ENCODE results near the gene CACNA1D. TPM values are rescaled to one million over a fixed set of nuclear protein-coding genes. Genes with fewer than 3 reads are reported as not detected.

The CACNA1D gene
- polyA plus RNA-seq, 1 donor (not counting 4 experiments of a cell fraction or from before 2014, with no cell fraction given) = 0.20 TPM

DNA sequence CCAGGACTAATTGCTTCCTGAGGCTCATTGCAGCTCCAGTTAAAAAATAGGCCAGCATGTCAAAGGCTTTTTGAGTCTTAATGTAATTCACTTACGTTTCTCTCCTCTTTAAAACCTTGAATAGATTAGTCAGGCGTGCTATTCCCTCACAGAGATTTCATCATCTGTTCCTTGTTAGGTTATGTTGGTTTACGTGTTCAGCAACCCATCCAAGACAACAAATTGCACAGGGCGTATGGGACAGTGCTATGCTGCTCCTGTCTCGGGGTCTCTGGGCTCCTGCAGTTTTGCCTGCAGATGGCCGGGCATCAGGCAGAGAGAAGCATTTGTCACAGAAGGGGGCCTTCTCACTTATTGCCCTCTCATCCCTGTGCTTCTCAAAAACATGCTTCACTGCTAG is 234.7 kb downstream of the CACNA1D start:
- no peaks in the 10 kb centered on the region for H3K27me3 ChIP-seq (ENCODE audit: control insufficient read depth, extremely low read depth, insufficient read depth, low read length)
- FAIRE-seq = no peak
- no peak overlapping the region for H3K27ac ChIP-seq (ENCODE audit: control insufficient read depth, insufficient read depth, low read length)

DNA sequence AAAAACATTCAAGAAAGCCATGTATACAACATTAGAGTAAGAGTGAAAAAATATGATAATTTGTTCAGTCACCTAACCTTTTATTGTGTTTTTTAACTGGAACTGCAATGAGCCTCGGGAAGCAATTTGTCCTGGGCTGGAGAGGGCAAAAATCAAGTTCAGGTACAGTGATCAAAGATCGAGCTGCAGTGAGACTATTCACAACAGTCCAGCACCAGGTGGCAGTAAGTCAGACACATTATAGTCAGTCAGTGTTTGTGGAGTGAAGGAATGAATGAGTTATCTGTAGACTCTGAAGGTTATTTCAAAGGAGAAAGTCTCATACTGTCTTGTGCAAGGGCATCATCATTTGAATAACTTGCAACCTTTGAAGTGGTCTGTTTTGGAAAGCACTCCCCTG is 235.2 kb downstream of the CACNA1D start:
- Histone ChIP-seq H2AFZ (ENCODE audit: control insufficient read depth, low read length) (no peak overlapping the region), H3K9me3 (ENCODE audit: control insufficient read depth, low read depth, low read length) (no peaks in the 10 kb centered on the region), H4K20me1 (ENCODE audit: control insufficient read depth, extremely low read depth, insufficient read depth, low read length) (no peaks in the 10 kb centered on the region), H3K27me3 (ENCODE audit: control insufficient read depth, extremely low read depth, insufficient read depth, low read length) (no peaks in the 10 kb centered on the region), H3K4me3 (ENCODE audit: control insufficient read depth in 2 of 3, extremely low read depth in 1 of 3, insufficient read depth in 2 of 3, low read depth in 1 of 3, low read length in 3 of 3) (no peak overlapping the region), H3K36me3 (ENCODE audit: control insufficient read depth in 2 of 2, extremely low read depth in 1 of 2, insufficient read depth in 2 of 2, low read length in 2 of 2) (no peaks in the 10 kb centered on the region), H3K79me2 (ENCODE audit: control insufficient read depth, insufficient read depth, low read length) (no peaks in the 10 kb centered on the region), H3K9ac (ENCODE audit: control insufficient read depth, extremely low read depth, insufficient read depth, low read length) (no peak overlapping the region), H3K4me1 (ENCODE audit: control insufficient read depth, extremely low read depth, insufficient read depth, low read length) (no peaks in the 10 kb centered on the region), H3K27ac (ENCODE audit: control insufficient read depth, insufficient read depth, low read length) (no peak overlapping the region), H3K9me1 (ENCODE audit: control insufficient read depth, extremely low read depth, insufficient read depth, low read length) (no peaks in the 10 kb centered on the region), H3K4me2 (ENCODE audit: control insufficient read depth, extremely low read depth, insufficient read depth, low read depth, low read length) (no peak overlapping the region)
- TF ChIP-seq, protein P1, sequence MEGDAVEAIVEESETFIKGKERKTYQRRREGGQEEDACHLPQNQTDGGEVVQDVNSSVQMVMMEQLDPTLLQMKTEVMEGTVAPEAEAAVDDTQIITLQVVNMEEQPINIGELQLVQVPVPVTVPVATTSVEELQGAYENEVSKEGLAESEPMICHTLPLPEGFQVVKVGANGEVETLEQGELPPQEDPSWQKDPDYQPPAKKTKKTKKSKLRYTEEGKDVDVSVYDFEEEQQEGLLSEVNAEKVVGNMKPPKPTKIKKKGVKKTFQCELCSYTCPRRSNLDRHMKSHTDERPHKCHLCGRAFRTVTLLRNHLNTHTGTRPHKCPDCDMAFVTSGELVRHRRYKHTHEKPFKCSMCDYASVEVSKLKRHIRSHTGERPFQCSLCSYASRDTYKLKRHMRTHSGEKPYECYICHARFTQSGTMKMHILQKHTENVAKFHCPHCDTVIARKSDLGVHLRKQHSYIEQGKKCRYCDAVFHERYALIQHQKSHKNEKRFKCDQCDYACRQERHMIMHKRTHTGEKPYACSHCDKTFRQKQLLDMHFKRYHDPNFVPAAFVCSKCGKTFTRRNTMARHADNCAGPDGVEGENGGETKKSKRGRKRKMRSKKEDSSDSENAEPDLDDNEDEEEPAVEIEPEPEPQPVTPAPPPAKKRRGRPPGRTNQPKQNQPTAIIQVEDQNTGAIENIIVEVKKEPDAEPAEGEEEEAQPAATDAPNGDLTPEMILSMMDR (optimal IDR thresholded peaks at IDR 0.05 in 1 of 3, IDR thresholded peaks at IDR 0.05 in 1 of 3, conservative IDR thresholded peaks at IDR 0.05 in 1 of 3; ENCODE audit: extremely low read depth in 1 of 3, insufficient read depth in 2 of 3, low read length in 3 of 3) = peak in 1 of 3 experiments; percentile 49
- TF ChIP-seq EZH2 (IDR thresholded peaks at IDR 0.05; ENCODE audit: low read length) = no peak
- FAIRE-seq (no peak), DNase-seq (ENCODE audit: low read depth, low spot score) (no peak)
- dilution Hi-C loops (cut with MboI; ENCODE audit: extremely low pct_ligation_motif_present, low sequenced_read_pairs) = no loop called here

More for the DNA sequence above, 234.7 kb downstream of the CACNA1D start:
- H3K36me3 ChIP-seq (ENCODE audit: control insufficient read depth in 2 of 2, extremely low read depth in 1 of 2, insufficient read depth in 2 of 2, low read length in 2 of 2) = no peaks in the 10 kb centered on the region
- no peak overlapping the region for H3K4me2 ChIP-seq (ENCODE audit: control insufficient read depth, extremely low read depth, insufficient read depth, low read depth, low read length)
- no peak for TF ChIP-seq EZH2 (IDR thresholded peaks at IDR 0.05; ENCODE audit: low read length)
- TF ChIP-seq, protein P1 (optimal IDR thresholded peaks at IDR 0.05 in 1 of 3, IDR thresholded peaks at IDR 0.05 in 1 of 3, conservative IDR thresholded peaks at IDR 0.05 in 1 of 3; ENCODE audit: extremely low read depth in 1 of 3, insufficient read depth in 2 of 3, low read length in 3 of 3) = no peak
- no peak overlapping the region for H3K9ac ChIP-seq (ENCODE audit: control insufficient read depth, extremely low read depth, insufficient read depth, low read length)
- H3K4me3 ChIP-seq (ENCODE audit: control insufficient read depth in 2 of 3, extremely low read depth in 1 of 3, insufficient read depth in 2 of 3, low read depth in 1 of 3, low read length in 3 of 3) = no peak overlapping the region
- no peaks in the 10 kb centered on the region for H3K4me1 ChIP-seq (ENCODE audit: control insufficient read depth, extremely low read depth, insufficient read depth, low read length)
- H3K9me1 ChIP-seq (ENCODE audit: control insufficient read depth, extremely low read depth, insufficient read depth, low read length) = no peaks in the 10 kb centered on the region
- no peak for DNase-seq (ENCODE audit: low read depth, low spot score)
- H3K9me3 ChIP-seq (ENCODE audit: control insufficient read depth, low read depth, low read length) = no peaks in the 10 kb centered on the region
- no peaks in the 10 kb centered on the region for H3K79me2 ChIP-seq (ENCODE audit: control insufficient read depth, insufficient read depth, low read length)
- no peak overlapping the region for H2AFZ ChIP-seq (ENCODE audit: control insufficient read depth, low read length)
- dilution Hi-C loops (cut with MboI; ENCODE audit: extremely low pct_ligation_motif_present, low sequenced_read_pairs) = no loop called here
- H4K20me1 ChIP-seq (ENCODE audit: control insufficient read depth, extremely low read depth, insufficient read depth, low read length) = no peaks in the 10 kb centered on the region
